ENCODE measurements around the gene ARCN1.

Gene ARCN1

GRCh38 chr11:118645066-118645715 is 73.0 kb downstream of the ARCN1 start:
- DNase-seq (ENCODE audit: low spot score) = no peak
- no peak for TF ChIP-seq CTCF (IDR thresholded peaks at IDR 0.05; ENCODE audit: extremely low read depth, insufficient read depth, missing control alignments)
- in situ Hi-C loops (cut with MboI; ENCODE audit: low pct_unique_long_range_greater_than_20kb, low sequenced_read_pairs, unreplicated experiment) = no loop called here

- TF ChIP-seq CTCF (IDR thresholded peaks at IDR 0.05; ENCODE audit: extremely low read depth, insufficient read depth, missing control alignments) = no peak
- no peak for DNase-seq (ENCODE audit: low spot score)
- in situ Hi-C loops (cut with MboI; ENCODE audit: low pct_unique_long_range_greater_than_20kb, low sequenced_read_pairs, unreplicated experiment) = no loop called here
These were observed 74.2 kb downstream of the ARCN1 start for GRCh38 chr11:118646393-118646792.

- no peak for DNase-seq (ENCODE audit: low spot score)
- in situ Hi-C loops (cut with MboI; ENCODE audit: low pct_unique_long_range_greater_than_20kb, low sequenced_read_pairs, unreplicated experiment) = no loop called here
- TF ChIP-seq CTCF (IDR thresholded peaks at IDR 0.05; ENCODE audit: extremely low read depth, insufficient read depth, missing control alignments) = no peak
These were observed 76.1 kb downstream of the ARCN1 start for GRCh38 chr11:118648291-118648690.

GRCh38 chr11:118649941-118650340 is 77.7 kb downstream of the ARCN1 start:
- in situ Hi-C loops (cut with MboI; ENCODE audit: low pct_unique_long_range_greater_than_20kb, low sequenced_read_pairs, unreplicated experiment) = no loop called here
- TF ChIP-seq CTCF (IDR thresholded peaks at IDR 0.05; ENCODE audit: extremely low read depth, insufficient read depth, missing control alignments) = no peak
- no peak for DNase-seq (ENCODE audit: low spot score)

GRCh38 chr11:118650366-118650765 is 78.2 kb downstream of the ARCN1 start:
- no peak for DNase-seq (ENCODE audit: low spot score)
- TF ChIP-seq CTCF (IDR thresholded peaks at IDR 0.05; ENCODE audit: extremely low read depth, insufficient read depth, missing control alignments) = no peak
- in situ Hi-C loops (cut with MboI; ENCODE audit: low pct_unique_long_range_greater_than_20kb, low sequenced_read_pairs, unreplicated experiment) = no loop called here

GRCh38 chr11:118651820-118652219 is 79.6 kb downstream of the ARCN1 start:
- TF ChIP-seq CTCF (IDR thresholded peaks at IDR 0.05; ENCODE audit: extremely low read depth, insufficient read depth, missing control alignments) = no peak
- in situ Hi-C loops (cut with MboI; ENCODE audit: low pct_unique_long_range_greater_than_20kb, low sequenced_read_pairs, unreplicated experiment) = no loop called here
- DNase-seq (ENCODE audit: low spot score) = no peak

Data from GM13977 (cell line).